ENCODE data around the gene THSD4.

THSD4 gene

GRCh38 chr15:71425388-71425787, 310.1 kb downstream of the THSD4 start:
- Histone ChIP-seq H3K27ac (ENCODE audit: low read depth, low read length) (no peak overlapping the region), H3K4me1 (ENCODE audit: control insufficient read depth, low read length) (no peaks in the 10 kb centered on the region), H4K20me1 (ENCODE audit: control insufficient read depth, insufficient read depth, low read depth, low read length) (no peaks in the 10 kb centered on the region)

GRCh38 chr15:71426792-71427191, 311.5 kb downstream of the THSD4 start:
- Histone ChIP-seq H3K4me3 (ENCODE audit: low read length) (no peak overlapping the region), H3K27ac (ENCODE audit: low read depth, low read length) (no peak overlapping the region), H4K20me1 (ENCODE audit: control insufficient read depth, insufficient read depth, low read depth, low read length) (no peaks in the 10 kb centered on the region), H3F3A (ENCODE audit: control insufficient read depth, insufficient read depth) (no peaks in the 10 kb centered on the region), H3K9me2 (replicated peaks; ENCODE audit: control insufficient read depth, low read length) (no peaks in the 10 kb centered on the region), H3K79me2 (ENCODE audit: control insufficient read depth, low read length) (no peaks in the 10 kb centered on the region), H3K4me2 (ENCODE audit: low read length) (no peak overlapping the region), H3K4me1 (ENCODE audit: control insufficient read depth, low read length) (no peaks in the 10 kb centered on the region), H3K36me3 (ENCODE audit: control insufficient read depth, low read length) (no peaks in the 10 kb centered on the region), H3K9me3 (ENCODE audit: control insufficient read depth, insufficient read depth, low read length) (no peaks in the 10 kb centered on the region), H3K27me3 (ENCODE audit: control insufficient read depth, low read length) (no peaks in the 10 kb centered on the region; the same call in 1 of the 2 replicates)
- TF ChIP-seq EZH2phosphoT487 (IDR thresholded peaks at IDR 0.05; ENCODE audit: borderline replicate concordance, low read length) (no peak), CTCF (IDR thresholded peaks at IDR 0.05; ENCODE audit: low read depth, low read length, poor library complexity, severe bottlenecking) (no peak)

More at GRCh38 chr15:71425388-71425787, 310.1 kb downstream of the THSD4 start:
- no peaks in the 10 kb centered on the region for H3K36me3 ChIP-seq (ENCODE audit: control insufficient read depth, low read length)
- no peaks in the 10 kb centered on the region; the same call in 1 of the 2 replicates for H3K27me3 ChIP-seq (ENCODE audit: control insufficient read depth, low read length)
- H3F3A ChIP-seq (ENCODE audit: control insufficient read depth, insufficient read depth) = no peaks in the 10 kb centered on the region
- H3K9me2 ChIP-seq (replicated peaks; ENCODE audit: control insufficient read depth, low read length) = no peaks in the 10 kb centered on the region
- TF ChIP-seq EZH2phosphoT487 (IDR thresholded peaks at IDR 0.05; ENCODE audit: borderline replicate concordance, low read length) = no peak
- TF ChIP-seq CTCF (IDR thresholded peaks at IDR 0.05; ENCODE audit: low read depth, low read length, poor library complexity, severe bottlenecking) = no peak
- H3K9me3 ChIP-seq (ENCODE audit: control insufficient read depth, insufficient read depth, low read length) = no peaks in the 10 kb centered on the region
- no peaks in the 10 kb centered on the region for H3K79me2 ChIP-seq (ENCODE audit: control insufficient read depth, low read length)
- H3K4me2 ChIP-seq (ENCODE audit: low read length) = no peak overlapping the region
- H3K4me3 ChIP-seq (ENCODE audit: low read length) = no peak overlapping the region

GRCh38 chr15:71430782-71431181, 315.5 kb downstream of the THSD4 start:
- H3K27ac ChIP-seq (ENCODE audit: low read depth, low read length) = no peak overlapping the region
- no peak overlapping the region for H3K4me3 ChIP-seq (ENCODE audit: low read length)
- H3K36me3 ChIP-seq (ENCODE audit: control insufficient read depth, low read length) = no peaks in the 10 kb centered on the region
- TF ChIP-seq EZH2phosphoT487 (IDR thresholded peaks at IDR 0.05; ENCODE audit: borderline replicate concordance, low read length) = no peak
- TF ChIP-seq CTCF (IDR thresholded peaks at IDR 0.05; ENCODE audit: low read depth, low read length, poor library complexity, severe bottlenecking) = no peak
- no peaks in the 10 kb centered on the region for H3K79me2 ChIP-seq (ENCODE audit: control insufficient read depth, low read length)
- H3K4me1 ChIP-seq (ENCODE audit: control insufficient read depth, low read length) = no peaks in the 10 kb centered on the region
- H3K4me2 ChIP-seq (ENCODE audit: low read length) = no peak overlapping the region
- H3K27me3 ChIP-seq (ENCODE audit: control insufficient read depth, low read length) = peaks cover 10% of the 10 kb centered on the region; the same call in 1 of the 2 replicates
- no peaks in the 10 kb centered on the region for H3F3A ChIP-seq (ENCODE audit: control insufficient read depth, insufficient read depth)
- H3K9me3 ChIP-seq (ENCODE audit: control insufficient read depth, insufficient read depth, low read length) = no peaks in the 10 kb centered on the region
- H4K20me1 ChIP-seq (ENCODE audit: control insufficient read depth, insufficient read depth, low read depth, low read length) = no peaks in the 10 kb centered on the region
- H3K9me2 ChIP-seq (replicated peaks; ENCODE audit: control insufficient read depth, low read length) = no peaks in the 10 kb centered on the region
